ENCODE results near the gene CRTC1. TPM values are rescaled to one million over a fixed set of nuclear protein-coding genes. Genes with fewer than 3 reads are reported as not detected.
"Not testable (repeated sequence)": the region's sequence is repeated elsewhere in the genome, so short reads cannot be mapped to it uniquely, and the experiment has no call there.

The CRTC1 gene
- polyA plus RNA-seq, 5 donors: 12.8 to 26.9 (median 16.0) TPM

DNA sequence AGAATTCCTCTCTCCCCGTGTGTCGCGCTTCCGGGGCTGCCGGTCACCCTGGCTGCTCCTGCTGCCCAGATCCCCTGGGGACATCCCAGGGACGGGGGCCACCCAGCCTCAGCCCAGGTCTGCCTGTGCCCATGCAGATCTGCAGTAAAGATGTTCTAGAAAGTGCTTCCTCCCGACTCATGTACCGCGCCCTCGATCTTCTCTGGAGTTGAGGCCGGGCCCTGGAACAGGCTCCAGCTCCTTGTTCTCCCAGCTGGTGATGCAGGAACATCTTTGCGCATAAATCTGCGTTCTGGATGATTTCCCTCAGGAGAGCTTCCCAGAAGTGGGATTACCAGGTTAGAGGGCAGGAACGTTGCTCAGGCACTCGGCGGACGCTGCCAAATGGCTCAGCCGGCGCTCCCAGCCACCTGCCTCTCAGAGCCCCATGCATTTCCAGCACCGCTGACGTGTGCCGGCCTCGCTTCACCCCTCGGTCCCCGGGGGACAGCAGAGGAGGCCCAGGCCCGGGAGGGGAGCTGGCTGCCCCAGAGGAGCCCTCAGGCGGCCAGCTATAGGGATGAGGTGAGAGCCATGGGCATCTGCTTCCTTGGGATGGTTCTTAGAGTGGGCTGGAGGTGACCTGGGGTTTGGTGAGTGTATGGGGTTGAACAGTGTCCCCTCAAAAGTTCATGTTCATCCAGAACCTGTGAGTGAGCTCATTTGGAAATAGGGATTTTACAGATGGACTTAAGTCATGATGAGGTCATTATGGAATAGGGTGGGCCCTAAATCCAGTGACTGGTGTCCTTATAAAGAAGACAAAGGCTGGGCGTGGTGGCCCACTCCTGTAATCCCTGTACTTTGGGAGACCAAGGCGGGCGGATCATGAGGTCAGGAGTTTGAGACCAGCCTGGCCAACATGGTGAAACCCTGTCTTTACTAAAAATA is 42.6 kb downstream of the CRTC1 start:
- DNase-seq: no peak

DNA sequence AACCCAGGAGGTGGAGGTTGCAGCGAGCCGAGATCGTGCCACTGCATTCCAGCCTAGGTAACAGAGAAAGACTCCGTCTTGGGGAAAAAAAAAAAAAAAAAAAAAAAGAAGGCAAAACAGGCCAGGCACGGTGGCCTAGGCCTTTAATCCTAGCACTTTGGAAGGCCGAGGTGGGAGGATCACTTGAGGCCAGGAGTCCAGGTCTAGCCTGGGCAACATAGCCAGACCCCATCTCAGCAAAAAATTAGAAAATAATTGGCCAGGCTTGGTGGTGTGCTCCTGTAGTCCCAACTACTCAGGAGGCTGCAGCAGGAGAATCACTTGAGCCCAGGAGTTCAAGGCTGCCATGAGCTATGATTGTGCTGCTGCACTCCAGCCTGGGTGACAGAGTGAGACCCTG is 43.4 kb downstream of the CRTC1 start:
- DNase-seq: no peak

DNA sequence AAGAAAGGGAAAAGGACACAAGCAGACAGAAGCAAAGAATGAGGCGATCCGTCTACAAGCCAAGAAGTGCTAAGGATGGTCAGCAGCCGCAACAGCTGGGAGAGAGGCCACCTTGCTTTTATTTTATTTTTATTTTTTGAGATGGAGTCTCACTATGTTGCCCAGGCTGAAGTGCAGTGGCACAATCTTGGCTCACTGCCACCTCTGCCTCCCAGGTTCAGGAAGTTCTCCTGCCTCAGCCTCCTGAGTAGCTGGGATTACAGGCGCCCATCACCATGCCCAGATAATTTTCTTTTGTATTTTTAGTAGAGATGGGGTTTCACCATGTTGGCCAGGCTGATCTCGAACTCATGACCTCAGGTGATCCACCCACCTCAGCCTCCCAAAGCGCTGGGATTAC is 44.1 kb downstream of the CRTC1 start:
- DNase-seq: not testable (repeated sequence)

DNA sequence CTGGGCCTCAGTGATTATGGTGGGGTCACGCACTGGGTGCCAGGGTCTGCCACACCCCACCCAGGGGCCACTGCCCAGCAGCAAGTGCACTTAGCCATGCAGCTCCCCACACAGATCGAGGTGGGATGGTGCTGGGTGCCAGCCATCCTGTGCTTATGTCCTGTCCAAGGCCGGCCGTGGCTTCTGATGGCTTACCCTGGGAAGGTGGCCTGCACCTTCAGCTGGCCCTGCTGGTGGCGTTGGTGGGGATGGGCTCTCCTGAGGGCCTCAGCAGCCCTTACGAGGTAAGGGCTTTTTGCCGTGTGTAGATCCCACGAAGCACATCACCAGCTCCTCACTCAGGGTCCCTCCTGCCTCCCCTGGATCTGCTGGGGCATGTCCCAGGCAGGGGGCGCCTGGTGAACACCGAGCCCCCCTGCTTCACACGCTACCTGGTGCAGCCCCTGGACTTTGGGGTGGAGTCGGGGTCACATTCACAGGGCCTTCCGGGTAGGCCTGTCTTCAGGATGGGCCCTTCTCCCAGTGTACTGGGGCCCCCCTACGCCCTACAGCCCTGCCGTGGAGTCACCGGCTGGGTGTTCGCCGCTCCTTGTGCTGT is 46.6 kb downstream of the CRTC1 start:
- DNase-seq: no peak

DNA sequence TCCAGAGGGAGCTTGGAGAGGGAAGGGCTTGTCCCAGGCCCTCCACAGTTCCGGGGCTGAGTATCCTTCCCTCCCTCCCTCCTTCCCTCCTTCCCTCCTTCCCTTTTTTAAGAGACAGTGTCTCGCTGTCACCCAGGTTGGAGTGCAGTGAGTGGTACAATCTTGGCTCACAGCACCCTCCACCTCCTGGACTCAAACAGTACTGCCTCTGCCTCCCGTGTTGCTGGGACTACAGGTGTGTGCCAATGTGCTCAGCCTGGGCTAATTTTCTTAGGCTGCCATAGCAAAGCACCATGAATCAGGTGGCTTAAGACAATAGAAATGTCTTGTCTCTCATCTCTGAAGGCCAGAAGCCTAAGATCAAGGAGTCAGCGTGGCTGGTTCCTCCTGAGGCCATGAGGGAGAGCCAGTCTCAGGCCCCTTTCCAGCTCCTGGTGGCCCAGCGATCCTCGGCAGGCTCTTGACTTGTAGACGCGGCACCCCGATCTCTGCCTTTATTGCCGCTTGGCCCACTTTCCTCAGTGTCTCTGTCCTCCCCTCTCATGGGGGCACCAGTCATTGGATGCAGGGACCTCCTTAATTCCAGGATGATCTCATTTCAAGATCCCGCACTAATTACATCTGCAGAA is 47.5 kb downstream of the CRTC1 start:
- no peak for DNase-seq

DNA sequence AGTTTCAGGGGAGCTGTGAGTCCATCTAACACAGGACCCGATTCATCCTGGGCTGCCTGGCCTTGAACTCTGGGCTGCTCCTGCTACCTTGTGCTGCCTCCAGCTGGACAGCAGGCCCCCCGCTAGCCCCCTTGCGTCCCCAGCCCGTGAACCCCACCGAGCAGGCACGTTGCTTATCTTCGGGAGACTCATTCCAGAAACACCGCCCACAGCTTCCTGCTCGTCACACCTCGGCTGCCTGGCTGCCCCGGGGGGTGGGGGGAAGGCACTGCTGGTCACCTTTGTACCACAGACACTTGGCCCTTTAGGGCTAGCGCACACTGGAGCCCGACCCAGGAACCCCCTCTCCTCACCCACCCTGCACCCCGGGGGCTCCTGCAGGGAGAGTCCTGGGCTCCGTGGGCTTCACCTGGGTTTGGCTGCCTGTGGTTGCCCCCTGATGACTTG is 48.1 kb downstream of the CRTC1 start:
- no peak for DNase-seq

DNA sequence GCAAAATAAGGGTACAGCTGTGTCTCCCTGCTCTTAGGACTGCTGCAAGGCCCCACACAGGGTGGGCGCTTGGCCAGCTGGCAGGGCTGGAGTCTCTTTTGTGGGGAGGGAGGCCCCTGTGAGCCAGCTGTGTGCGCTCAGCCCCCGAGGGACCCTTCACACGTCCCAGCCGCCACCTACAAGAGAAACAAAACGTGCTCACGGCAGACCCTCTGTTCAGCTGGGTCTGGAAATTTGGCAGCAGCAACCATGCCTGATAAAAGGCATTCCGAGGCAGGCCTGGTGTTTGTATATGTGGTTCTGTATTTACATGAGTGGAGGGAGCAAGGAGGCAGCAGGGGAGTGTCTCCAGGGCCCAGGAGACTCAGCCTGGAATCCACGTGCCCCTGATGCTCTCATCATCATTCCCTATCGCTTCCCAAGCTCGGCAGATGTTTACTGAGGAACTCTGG is 49.7 kb downstream of the CRTC1 start:
- peak; percentile 76 to 81 for DNase-seq

DNA sequence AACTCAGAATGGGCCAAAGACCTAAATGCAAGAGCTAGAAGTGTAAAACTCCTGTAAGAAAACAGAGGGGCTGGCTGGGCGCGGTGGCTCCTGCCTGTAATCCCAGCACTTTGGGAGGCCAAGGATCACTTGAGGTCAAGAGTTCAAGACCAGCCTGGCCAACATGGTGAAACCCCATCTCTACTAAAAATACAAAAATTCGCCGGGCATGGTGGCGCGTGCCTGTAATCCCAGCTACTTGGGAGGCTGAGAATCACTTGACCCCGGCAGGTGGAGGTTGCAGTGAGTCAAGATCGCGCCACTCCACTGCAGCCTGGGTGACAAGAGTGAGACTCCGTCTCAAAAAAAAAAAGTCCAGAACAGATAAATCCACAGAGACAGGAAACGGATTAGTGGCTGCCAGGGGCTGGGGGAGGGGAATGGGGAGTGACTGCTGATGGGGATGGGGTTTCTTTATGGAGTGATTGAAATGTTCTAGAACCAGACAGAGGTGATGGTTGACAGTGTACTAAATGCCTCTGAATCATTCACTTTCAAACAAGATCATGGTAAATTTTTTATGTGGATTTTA is 50.4 kb downstream of the CRTC1 start:
- DNase-seq: not testable (repeated sequence)

DNA sequence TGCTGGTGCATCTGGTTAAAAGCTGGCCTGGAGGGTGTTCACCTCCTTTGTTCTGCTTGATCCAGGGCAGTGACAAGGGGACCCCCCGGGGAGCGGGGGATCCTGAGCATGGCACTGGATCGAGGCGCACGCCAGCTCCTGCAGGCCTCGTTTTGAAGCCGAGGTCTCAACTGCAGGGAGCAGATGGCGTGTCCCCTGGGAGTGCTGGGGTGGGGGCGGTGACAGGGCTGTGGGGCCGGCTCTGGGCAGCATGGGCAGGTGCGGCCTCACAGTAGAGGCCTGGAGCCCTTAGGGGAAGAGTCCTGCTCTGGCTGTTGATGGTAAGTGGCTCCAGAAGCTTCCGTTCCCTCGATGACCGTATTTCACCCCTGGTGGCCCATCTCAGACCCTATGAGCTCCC is 51.8 kb downstream of the CRTC1 start:
- DNase-seq: no peak

DNA sequence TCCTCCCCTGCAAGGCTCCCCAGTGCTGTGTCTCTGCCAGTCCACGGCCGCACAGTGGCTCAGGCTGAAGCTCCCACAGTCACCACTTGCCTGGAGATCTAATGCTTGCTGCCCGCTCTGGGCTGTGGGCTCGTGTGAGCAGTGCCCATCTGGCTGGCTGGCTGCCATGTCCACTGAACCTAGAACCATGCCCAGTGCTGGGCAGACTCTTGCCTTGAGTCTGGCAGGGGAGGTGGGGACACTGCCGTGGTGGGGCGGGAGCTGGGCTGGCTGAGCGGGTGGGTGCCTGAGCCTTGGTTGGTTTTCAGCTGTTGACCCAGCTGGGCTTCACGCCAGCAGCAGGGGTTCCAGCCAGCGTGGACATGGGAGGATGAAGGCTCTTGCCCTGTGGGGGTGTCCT is 52.3 kb downstream of the CRTC1 start:
- no peak for DNase-seq

DNA sequence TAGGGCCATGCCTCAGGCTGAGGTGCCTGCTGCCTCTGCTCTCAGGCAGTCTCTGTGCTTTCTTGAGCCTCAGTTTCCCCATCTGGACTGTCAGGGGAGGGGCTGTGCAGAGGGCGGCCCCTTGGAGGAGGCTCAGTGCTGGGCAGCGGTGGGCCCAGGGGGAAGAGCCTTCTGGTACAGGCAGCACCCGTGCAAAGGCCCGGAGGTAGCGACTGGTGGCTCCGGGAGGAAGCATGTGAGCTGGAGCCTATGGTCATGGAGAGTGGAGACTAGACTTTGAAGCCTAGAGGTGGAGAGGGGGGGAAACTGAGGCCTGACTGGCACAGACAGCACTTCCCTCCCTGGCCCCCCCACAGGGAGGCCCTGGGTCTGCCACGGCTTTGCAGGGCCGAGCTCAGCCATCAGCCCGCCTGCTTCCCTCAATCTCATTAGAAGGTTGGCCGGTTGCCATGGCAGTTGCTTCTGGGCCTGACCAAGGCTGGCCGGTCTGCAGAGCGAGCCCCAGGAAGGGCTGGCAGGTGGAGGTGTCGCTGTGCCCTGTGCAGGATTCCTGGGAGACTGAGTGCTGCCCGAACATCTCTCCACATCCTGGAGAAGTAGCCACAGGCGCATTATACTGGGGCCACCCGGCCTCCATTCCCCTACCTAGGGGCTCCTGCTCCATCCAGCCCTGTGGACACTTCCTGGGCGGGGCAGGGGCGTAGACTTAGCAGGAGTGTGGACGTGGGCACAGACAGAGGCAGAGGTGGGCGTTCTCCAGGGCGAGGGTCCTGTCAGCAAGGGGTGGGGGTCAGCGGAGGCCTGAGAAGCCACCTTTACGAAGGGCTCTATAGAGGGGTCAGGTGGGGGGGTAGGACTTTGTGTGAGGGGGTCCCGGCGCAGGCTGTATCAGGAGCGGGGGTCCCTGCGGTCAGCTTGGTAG is 53.2 kb downstream of the CRTC1 start:
- DNase-seq: no peak

DNA sequence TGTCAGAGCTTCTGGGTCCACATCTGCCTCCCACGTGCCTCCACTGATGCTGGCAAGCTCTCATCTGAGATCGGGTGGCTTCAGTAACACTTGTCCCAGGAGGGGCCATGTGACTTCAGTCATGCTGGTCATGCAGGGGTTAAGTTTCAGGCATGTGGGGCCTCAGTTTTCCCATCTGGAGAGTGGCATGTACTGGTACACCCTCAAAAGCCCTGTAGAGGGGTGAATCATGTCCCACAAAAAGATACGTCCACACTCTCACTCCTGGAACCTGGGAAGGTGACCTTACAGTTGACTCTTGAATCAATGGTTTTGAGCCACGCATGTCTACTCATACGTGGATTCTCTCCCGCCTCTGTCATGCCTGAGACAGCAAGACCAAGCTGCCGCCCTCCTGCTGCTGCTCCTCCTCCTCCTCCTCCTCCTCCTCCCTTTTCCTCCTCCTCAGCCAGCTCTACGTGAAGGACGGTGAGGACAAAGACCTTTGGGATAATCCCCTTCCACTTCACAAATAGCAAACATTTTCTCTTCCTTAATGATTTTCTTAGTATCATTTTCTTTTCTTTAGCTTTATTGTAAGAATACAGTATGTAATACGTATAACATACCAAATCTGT is 54.0 kb downstream of the CRTC1 start:
- DNase-seq: no peak

DNA sequence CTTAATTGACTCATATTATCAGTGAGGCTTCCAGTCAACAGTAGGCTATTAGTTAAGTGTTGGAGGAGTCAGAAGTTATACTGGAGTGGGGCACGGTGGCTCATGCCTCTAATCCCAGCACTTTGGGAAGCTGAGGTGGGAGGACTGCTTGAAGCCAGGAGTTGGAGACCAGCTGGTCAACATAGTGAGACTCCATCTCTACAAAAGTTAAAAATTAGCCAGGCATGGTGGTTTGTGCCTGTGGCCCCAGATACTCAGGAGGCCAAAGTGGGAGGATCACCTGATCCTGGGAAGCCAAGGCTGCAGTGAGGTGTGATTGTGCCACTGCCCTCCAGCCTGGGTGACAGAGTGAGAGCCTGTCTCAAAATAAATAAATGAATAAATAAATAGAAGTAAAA is 54.5 kb downstream of the CRTC1 start:
- DNase-seq: no peak

DNA sequence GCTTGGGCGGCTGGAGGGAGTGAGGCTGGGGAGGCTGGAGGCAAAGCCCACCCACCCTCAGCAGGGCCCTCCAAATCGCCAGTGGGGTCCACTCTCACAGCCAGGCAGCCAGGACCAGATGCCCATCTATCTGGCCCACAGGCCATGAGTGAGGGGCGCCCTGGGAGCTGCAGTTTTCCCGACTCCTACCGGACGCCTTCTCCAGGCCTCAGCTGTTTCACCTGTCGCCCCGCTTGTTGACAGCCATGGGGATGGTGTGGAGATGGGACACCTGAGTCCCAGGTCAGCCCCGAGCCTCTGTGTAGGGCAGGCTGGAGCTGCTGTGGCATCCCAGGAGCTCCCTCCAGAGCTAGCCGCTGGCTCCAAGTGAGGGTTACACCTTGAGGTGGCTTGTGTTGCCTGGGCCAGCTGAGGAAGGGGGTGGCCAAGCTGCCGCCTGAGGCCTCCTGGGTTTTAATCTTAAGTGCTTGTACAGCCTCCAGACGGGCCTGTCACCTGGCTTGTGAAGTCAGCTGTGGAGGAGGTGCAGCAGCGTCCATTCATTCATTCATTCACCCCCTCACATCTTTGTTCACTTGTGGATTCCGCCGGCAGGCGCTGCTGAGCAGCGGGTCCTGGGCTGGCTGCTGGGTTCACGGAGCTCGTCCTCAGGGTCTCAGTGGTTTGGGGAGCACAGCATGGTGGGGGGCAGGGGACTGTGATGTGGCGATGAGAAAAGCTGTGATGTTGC is 55.6 kb downstream of the CRTC1 start:
- no peak for DNase-seq

DNA sequence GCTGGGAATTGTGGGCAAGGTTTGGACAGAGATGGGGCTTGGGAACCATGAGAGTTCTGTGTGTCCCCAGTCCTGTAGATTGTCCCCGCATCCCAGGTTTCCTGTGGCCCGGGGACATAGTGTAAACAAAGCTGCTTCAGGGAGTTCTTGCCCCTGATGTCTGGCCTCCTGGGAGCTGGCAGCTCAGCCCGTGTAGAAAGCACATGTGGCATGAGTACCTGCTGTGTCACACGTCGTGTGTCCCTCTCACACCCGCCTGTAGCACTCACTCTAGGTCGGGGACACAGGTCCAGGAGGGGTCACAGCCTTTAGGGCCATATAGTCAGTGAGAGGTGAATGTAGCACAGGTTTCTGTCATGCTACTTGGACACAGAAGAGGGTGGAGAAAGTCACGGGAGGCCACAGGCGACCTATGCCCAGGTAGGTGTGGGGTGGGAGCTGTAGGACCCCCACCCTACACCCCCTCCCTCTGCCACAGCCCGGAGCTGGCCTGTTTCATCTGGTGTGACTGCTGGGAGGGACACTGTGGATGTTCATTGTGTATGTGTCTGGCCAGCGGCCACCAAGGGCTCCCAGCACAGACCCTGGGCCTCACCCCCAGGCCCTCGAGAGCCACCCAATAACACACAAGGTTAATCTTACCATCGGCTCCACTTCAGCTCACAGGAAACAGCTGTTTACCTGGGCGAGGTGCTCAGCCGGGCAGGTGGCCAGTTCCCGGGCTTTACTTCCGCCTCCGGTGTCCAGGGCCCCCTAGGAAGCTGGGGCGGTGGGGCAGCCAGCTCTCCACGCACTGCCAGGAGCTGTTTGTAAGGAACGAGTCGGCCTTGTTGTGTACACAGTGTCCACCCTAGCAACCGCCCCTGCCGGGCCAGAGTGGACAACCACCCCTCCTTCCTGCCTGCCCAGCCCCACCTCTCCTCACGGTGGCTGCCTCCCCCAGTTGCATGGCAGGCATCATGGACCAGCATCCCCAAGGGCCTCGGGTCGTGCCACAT is 57.9 kb downstream of the CRTC1 start:
- DNase-seq: peak; percentile 63 to 70

DNA sequence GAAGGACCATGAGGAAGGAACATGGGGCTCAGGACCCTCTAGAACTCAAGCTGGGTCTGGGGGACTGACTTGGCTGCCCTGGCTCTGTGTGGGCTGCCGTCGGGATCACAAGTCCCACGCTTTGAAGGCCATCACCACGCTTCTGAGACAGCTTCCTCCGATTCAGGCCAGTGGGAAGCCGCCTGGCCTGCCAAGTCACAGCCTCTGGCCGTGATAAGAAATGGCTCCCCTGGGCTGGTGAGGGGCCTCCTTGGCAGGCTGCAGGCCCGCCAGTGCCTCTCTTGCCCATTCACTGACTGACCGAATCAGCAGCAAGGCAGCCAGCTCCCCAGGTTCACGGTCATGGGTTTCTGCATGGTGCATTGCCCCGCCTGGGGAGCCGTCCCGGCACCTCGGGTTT is 58.8 kb downstream of the CRTC1 start:
- DNase-seq: no peak

DNA sequence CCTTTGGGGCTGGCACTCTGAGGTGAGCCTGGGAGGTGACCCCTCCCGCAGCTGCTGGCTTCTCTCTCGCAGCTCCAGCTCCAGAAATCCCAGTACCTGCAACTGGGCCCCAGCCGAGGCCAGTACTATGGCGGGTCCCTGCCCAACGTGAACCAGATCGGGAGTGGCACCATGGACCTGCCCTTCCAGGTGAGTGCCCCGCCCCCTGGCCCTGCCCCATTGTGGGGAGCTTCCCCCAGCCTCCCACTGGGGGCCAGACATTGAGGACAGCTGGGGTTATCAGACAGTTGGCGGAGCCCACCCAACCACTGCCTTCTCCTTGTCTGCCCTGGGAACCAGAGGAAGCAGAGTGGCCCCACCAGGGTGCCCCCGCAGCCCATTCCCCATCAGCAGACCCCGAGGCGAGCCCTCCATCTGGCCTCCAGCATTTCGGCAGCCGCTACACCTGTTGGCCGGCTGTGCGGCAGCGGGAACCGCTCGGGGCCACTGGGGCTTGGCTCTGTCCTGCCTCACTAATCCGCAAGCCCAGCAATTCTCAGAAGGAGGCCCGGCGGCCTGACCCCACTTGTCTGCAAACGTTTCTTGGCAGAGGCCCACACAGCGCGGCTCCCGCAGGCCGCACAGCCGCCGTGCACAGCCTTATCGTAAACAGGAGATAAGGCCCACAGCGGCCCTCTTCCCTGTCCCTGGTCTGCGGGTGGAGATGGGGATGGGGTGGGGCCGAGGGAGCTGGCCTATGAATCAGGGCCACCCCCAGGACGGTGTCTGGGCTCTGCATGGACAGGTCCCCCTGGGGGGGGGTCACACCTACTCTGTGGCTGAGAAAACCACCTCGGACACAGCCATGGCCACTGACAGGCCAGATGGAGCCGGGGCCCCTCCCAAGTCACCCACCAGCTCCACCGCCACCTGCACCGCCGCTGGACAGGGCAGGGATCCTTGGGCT is 59.6 kb downstream of the CRTC1 start:
- peak; percentile 72 to 78 for DNase-seq
